Endothelial cell of umbilical vein (primary cell): Measurements from ENCODE around the gene RANGRF. TPM values are rescaled to one million over a fixed set of nuclear protein-coding genes. Genes with fewer than 3 reads are reported as not detected.

Experiments
- BruUV-seq: library from RNA; stranded (reverse); fragments of 400-500 nt; replicated peaks from 2 replicates; lab custom pipeline; 2021; lab: Mats Ljungman, UMichigan
- CTCF ChIA-PET: fragments of 300-600, 350-600 bp; sonication (Branson Sonifier 250); formaldehyde crosslinking; loops from one replicate; lab custom pipeline; 2021; ENCODE audit warnings: antibody characterized with exemption, inconsistent platforms; lab: Charles Lee
- POLR2A ChIA-PET: fragments of 300-600, 350-600 bp; sonication (Branson Sonifier 250); formaldehyde crosslinking; loops from one replicate; lab custom pipeline; 2021; ENCODE audit warnings: antibody characterized with exemption, inconsistent platforms; lab: Charles Lee
- DNase-seq: peaks from one replicate; pipeline ENCODE4 v3.0.0-alpha.2; 2011; ENCODE audit warnings: low read depth, low spot score
- FAIRE-seq: peaks from 2 replicates; lab custom pipeline; 2011; peaks lifted over from hg19 to GRCh38; lab: Jason Lieb, UNC
- H2AFZ ChIP-seq: 2 replicates; pipeline ENCODE4 v1.6.0; 2012; ENCODE audit warnings: low read depth, low read length, control low read depth, inconsistent platforms
- H3K27ac ChIP-seq: 2 replicates; pipeline ENCODE4 v1.5.1; 2011; ENCODE audit warnings: low read depth, mild to moderate bottlenecking, control low read depth, low read length, moderate library complexity; ENCODE audit not compliant: insufficient read depth
- H3K27me3 ChIP-seq, 2 experiments: 2 replicates each; pipeline versions ENCODE4 v1.6.0 to v1.6.1; 2011; ENCODE audit warnings: low read length in 2 of 2, mixed read lengths in 1 of 2; ENCODE audit not compliant: control insufficient read depth in 2 of 2, insufficient read depth in 2 of 2
- H3K36me3 ChIP-seq, 2 experiments: 2 replicates in 1 of 2; 3 replicates in 1 of 2; pipeline ENCODE4 v1.5.1; 2011; ENCODE audit warnings: low read length in 2 of 2, mild to moderate bottlenecking in 1 of 2, moderate library complexity in 1 of 2; ENCODE audit not compliant: control insufficient read depth in 2 of 2, insufficient read depth in 2 of 2; ENCODE audit errors: extremely low read depth in 1 of 2
- H3K4me1 ChIP-seq: 3 replicates; pipeline ENCODE4 v1.5.1; 2011; ENCODE audit warnings: mild to moderate bottlenecking, low read length; ENCODE audit not compliant: control insufficient read depth, insufficient read depth; ENCODE audit errors: extremely low read depth
- H3K4me2 ChIP-seq: 2 replicates; pipeline ENCODE4 v1.6.1; 2011; ENCODE audit warnings: low read length, control low read depth, mixed read lengths; ENCODE audit not compliant: insufficient read depth
- H3K4me3 ChIP-seq, 3 experiments: fragments of 200-600 bp in 1 of 3; sonication (generic), shearing (Covaris generic) in 1 of 3; replicated peaks in 1 of 3; 2 replicates each; pipeline ENCODE4 v1.5.1; 2011 to 2016; ENCODE audit warnings: control low read depth in 3 of 3, low read length in 3 of 3, mild to moderate bottlenecking in 2 of 3, inconsistent platforms in 1 of 3, low read depth in 1 of 3, moderate library complexity in 1 of 3; ENCODE audit not compliant: insufficient read depth in 1 of 3
- H3K79me2 ChIP-seq: 2 replicates; pipeline ENCODE4 v1.6.0; 2012; ENCODE audit warnings: low read length, inconsistent platforms; ENCODE audit not compliant: control insufficient read depth, insufficient read depth
- H3K9ac ChIP-seq: replicated peaks from 2 replicates; pipeline ENCODE3; 2011; ENCODE audit warnings: low read length, control low read depth; ENCODE audit not compliant: insufficient read depth; ENCODE audit errors: extremely low read depth
- H3K9me1 ChIP-seq: replicated peaks from 3 replicates; pipeline ENCODE4 v1.6.0; 2011; ENCODE audit warnings: mild to moderate bottlenecking, low read length; ENCODE audit not compliant: control insufficient read depth, insufficient read depth; ENCODE audit errors: extremely low read depth
- H3K9me3 ChIP-seq: replicated peaks from 2 replicates; pipeline ENCODE4 v1.5.1; 2012; ENCODE audit warnings: low read length, inconsistent platforms; ENCODE audit not compliant: control insufficient read depth, insufficient read depth
- H4K20me1 ChIP-seq: replicated peaks from 2 replicates; pipeline ENCODE3; 2011; ENCODE audit warnings: mild to moderate bottlenecking, low read length; ENCODE audit not compliant: control insufficient read depth, insufficient read depth; ENCODE audit errors: extremely low read depth
- EZH2 ChIP-seq: IDR thresholded peaks from 2 replicates; pipeline ENCODE4 v1.6.1; 2012; ENCODE audit warnings: borderline replicate concordance, low read depth, mild to moderate bottlenecking, moderate library complexity, low read length, inconsistent platforms; ENCODE audit not compliant: severe bottlenecking
- FOS ChIP-seq: IDR thresholded peaks from 2 replicates; pipeline ENCODE4 v1.6.1; 2011; ENCODE audit warnings: mild to moderate bottlenecking, low read length, moderate library complexity, borderline replicate concordance; ENCODE audit not compliant: insufficient read depth
- GATA2 ChIP-seq: IDR thresholded peaks from 2 replicates; pipeline ENCODE4 v1.7.0; 2011; ENCODE audit warnings: low read depth, mild to moderate bottlenecking, moderate library complexity, mixed read lengths, low read length; ENCODE audit not compliant: insufficient read length, insufficient read depth
- JUN ChIP-seq: IDR thresholded peaks from 2 replicates; pipeline ENCODE4 v1.6.1; 2011; ENCODE audit warnings: borderline replicate concordance, low read depth; ENCODE audit not compliant: insufficient read length, insufficient read depth
- MYC ChIP-seq: IDR thresholded peaks from one replicate; pipeline ENCODE4 v1.6.1; 2011; ENCODE audit warnings: mild to moderate bottlenecking, low read depth, low read length
- POLR2A ChIP-seq: IDR thresholded peaks from 2 replicates; pipeline ENCODE4 v1.6.1; 2012; ENCODE audit warnings: low read depth, mild to moderate bottlenecking, control low read depth, low read length
- POLR2AphosphoS5 ChIP-seq: IDR thresholded peaks from 2 replicates; pipeline ENCODE4 v1.6.1; 2012; ENCODE audit warnings: low read depth, mild to moderate bottlenecking, control low read depth, low read length, moderate library complexity; ENCODE audit not compliant: insufficient read depth
- dilution Hi-C: fragments of 300-500 bp; cut with MboI; formaldehyde crosslinking; loops from one replicate; pipeline ENCODE4 v1.15.0; 2019; ENCODE audit warnings: low sequenced_read_pairs; ENCODE audit not compliant: extremely low pct_ligation_motif_present
- intact Hi-C: fragments of 100-400 bp; cut with micrococcal nuclease; formaldehyde crosslinking; loops from one replicate; pipeline ENCODE4 v1.10.0; 2022
- polyA plus RNA-seq, 4 experiments: library from polyadenylated mRNA; depleted of rRNA in 3 of 4; stranded (reverse) in 3 of 4; unstranded in 1 of 4; fragments of >200 nt; gene quantifications; 2 replicates each; pipeline versions ENCODE4 v1.2.1 to v1.2.3, GENCODE V29; 2011 to 2012; ENCODE audit warnings: missing spikeins in 1 of 4
- total RNA-seq: library from RNA; stranded (reverse); gene quantifications from 2 replicates; pipeline ENCODE4 v1.2.3, GENCODE V29; 2021
- TF ChIP-seq, protein P1 (sequence below): IDR thresholded peaks from 2 replicates; pipeline ENCODE4 v1.6.1; 2011; ENCODE audit not compliant: insufficient read depth, insufficient read length
- TF ChIP-seq, protein P2 (sequence below), 2 donors: IDR thresholded peaks; 1 replicate in 1 of 2; 2 replicates in 1 of 2; pipeline ENCODE4 v1.5.1; 2011; ENCODE audit warnings: low read length in 2 of 2, mild to moderate bottlenecking in 2 of 2, moderate library complexity in 2 of 2, control low read depth in 1 of 2, inconsistent platforms in 1 of 2, low read depth in 1 of 2; ENCODE audit not compliant: insufficient read depth in 1 of 2; ENCODE audit errors: extremely low read depth in 1 of 2

The RANGRF gene
- total and polyA plus RNA-seq, 2 donors (not counting 3 experiments of a cell fraction or from before 2014, with no cell fraction given) = 36.5 to 52.7 TPM

DNA sequence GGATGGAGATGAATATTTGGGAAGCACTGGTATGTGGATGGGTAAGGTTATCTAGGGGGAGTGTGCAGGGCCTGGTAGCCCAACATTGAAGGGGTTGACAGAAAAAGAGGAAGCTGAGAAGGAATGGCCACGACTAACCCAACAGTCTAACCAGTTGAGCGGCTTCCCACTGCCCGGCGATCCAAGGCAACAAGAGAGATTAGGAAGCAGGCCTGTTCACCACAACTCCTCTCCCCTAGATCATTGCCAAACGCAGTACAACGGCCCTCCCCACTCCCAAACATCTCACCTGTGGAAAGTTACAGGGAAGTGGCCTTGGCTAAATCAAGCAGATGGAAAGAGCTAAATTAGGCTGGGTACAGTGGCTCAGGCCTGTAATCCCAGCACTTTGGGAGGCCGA, 11.2 kb upstream of the RANGRF start:
- no peak for FAIRE-seq
- no TSS peak for BruUV-seq

DNA sequence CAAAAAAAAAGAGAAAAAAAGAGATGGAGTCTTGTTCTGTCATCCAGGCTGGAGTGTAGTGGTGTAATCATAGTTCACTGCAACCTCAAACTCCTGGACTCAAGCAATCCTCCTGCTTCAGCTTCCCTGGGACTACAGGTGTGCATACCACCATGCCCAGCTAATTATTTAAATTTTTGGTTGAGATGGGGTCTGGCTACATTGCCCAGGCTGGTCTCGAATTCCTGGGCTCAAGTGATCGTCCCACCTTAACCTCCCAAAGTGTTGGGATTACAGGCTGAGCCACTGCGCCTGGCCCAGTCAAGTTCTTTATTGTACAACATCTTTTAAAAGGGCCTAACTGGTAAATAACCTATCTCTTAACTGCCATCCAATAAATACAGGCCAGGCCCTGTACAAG, 6.1 kb upstream of the RANGRF start:
- Histone ChIP-seq H3K27me3 (no peaks in the 10 kb centered on the region), H3K9me1 (no peaks in the 10 kb centered on the region), H2AFZ (no peak overlapping the region), H3K4me1 (peaks cover 6% of the 10 kb centered on the region), H3K4me2 (no peak overlapping the region), H3K9me3 (no peaks in the 10 kb centered on the region), H3K9ac (no peak overlapping the region), H3K79me2 (no peaks in the 10 kb centered on the region), H4K20me1 (no peaks in the 10 kb centered on the region), H3K4me3 (no peak overlapping the region), H3K27ac (no peak overlapping the region), H3K36me3 (no peaks in the 10 kb centered on the region)
- dilution Hi-C loops (no loop called here), intact Hi-C loops (no loop called here)
- no TSS peak for BruUV-seq
- ChIA-PET POLR2A (no interaction called here), CTCF (no interaction called here)
- DNase-seq = no peak
- FAIRE-seq = no peak
- TF ChIP-seq POLR2AphosphoS5 = no peak
- TF ChIP-seq EZH2 = no peak
- no peak for TF ChIP-seq MYC
- TF ChIP-seq, protein P1, sequence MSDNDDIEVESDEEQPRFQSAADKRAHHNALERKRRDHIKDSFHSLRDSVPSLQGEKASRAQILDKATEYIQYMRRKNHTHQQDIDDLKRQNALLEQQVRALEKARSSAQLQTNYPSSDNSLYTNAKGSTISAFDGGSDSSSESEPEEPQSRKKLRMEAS = no peak
- no peak for TF ChIP-seq GATA2
- no peak for TF ChIP-seq FOS
- no peak for TF ChIP-seq POLR2A
- TF ChIP-seq, protein P2, sequence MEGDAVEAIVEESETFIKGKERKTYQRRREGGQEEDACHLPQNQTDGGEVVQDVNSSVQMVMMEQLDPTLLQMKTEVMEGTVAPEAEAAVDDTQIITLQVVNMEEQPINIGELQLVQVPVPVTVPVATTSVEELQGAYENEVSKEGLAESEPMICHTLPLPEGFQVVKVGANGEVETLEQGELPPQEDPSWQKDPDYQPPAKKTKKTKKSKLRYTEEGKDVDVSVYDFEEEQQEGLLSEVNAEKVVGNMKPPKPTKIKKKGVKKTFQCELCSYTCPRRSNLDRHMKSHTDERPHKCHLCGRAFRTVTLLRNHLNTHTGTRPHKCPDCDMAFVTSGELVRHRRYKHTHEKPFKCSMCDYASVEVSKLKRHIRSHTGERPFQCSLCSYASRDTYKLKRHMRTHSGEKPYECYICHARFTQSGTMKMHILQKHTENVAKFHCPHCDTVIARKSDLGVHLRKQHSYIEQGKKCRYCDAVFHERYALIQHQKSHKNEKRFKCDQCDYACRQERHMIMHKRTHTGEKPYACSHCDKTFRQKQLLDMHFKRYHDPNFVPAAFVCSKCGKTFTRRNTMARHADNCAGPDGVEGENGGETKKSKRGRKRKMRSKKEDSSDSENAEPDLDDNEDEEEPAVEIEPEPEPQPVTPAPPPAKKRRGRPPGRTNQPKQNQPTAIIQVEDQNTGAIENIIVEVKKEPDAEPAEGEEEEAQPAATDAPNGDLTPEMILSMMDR (IDR thresholded peaks at IDR 0.05; ENCODE audit: extremely low read depth in 1 of 2, insufficient read depth in 1 of 2, low read depth in 1 of 2, low read length in 2 of 2) = no peak
- no peak for TF ChIP-seq JUN

More for the DNA sequence above, 11.2 kb upstream of the RANGRF start:
- no peak for TF ChIP-seq EZH2
- TF ChIP-seq, protein P1 = no peak
- TF ChIP-seq, protein P2 (IDR thresholded peaks at IDR 0.05; ENCODE audit: extremely low read depth in 1 of 2, insufficient read depth in 1 of 2, low read depth in 1 of 2, low read length in 2 of 2) = no peak
- no peak for TF ChIP-seq GATA2
- no peak for DNase-seq
- CTCF ChIA-PET = interaction anchor here (0.9 to 1.2 kb wide), 3 partner anchors 11 to 23 kb away, joined by 3 to 4 read pairs (median 3); partner anchors contain the start of genes RANGRF and SLC25A35
- intact Hi-C loops (no loop called here), dilution Hi-C loops (no loop called here)
- no peak overlapping the region for H3K27ac ChIP-seq
- H3K27me3 ChIP-seq = no peaks in the 10 kb centered on the region
- no peak overlapping the region for H2AFZ ChIP-seq
- H3K4me3 ChIP-seq = no peak overlapping the region
- peaks cover 6% of the 10 kb centered on the region for H3K4me1 ChIP-seq
- no peaks in the 10 kb centered on the region for H3K79me2 ChIP-seq
- no peaks in the 10 kb centered on the region for H3K9me3 ChIP-seq
- no peak overlapping the region for H3K9ac ChIP-seq
- H3K36me3 ChIP-seq = no peaks in the 10 kb centered on the region
- no peak overlapping the region for H3K4me2 ChIP-seq
- H3K9me1 ChIP-seq = no peaks in the 10 kb centered on the region
- H4K20me1 ChIP-seq = no peaks in the 10 kb centered on the region
- POLR2A ChIA-PET = no interaction called here
